Stomach (tissue), 4 donors: ENCODE measurements around the gene FMC1.

Experiments used
- CTCF ChIP-seq, 7 experiments: fragments of 450-650 bp in 4 of 7; fragments of 200-600 bp in 3 of 7; sonication (generic) in 3 of 7; IDR thresholded peaks; one replicate each; pipeline ENCODE4 v1.5.1; 2016 to 2019; ENCODE audit warnings: antibody characterized with exemption in 7 of 7, control low read depth in 2 of 7, mild to moderate bottlenecking in 1 of 7
- POLR2A ChIP-seq, 4 donors: fragments of 450-650 bp; IDR thresholded peaks; one replicate each; pipeline ENCODE4 v1.6.1; 2016; ENCODE audit warnings: antibody characterized with exemption in 4 of 4, control low read depth in 2 of 4, mild to moderate bottlenecking in 1 of 4, moderate library complexity in 1 of 4

- no peak for TF ChIP-seq POLR2A (IDR thresholded peaks at IDR 0.05)
- TF ChIP-seq CTCF (IDR thresholded peaks at IDR 0.05): no peak
These were observed 24.2 kb downstream of the FMC1 start for GRCh38 chr7:139365336-139365735.
